ENCODE measurements around the gene ZNF121.
A peak's percentile ranks its signal among the peaks of the same experiment; 100 is the strongest.
"Not testable (repeated sequence)": the region's sequence is repeated elsewhere in the genome, so short reads cannot be mapped to it uniquely, and the experiment has no call there.

ZNF121 gene

GRCh38 chr19:9608912-9609311 lies 24.6 kb upstream of the ZNF121 start:
- no peak overlapping the region for H4K8ac ChIP-seq (ENCODE audit: low read depth, low read length)
- no peak overlapping the region for H3K27ac ChIP-seq (replicated peaks; ENCODE audit: low read length)
- no peak overlapping the region for H2AFZ ChIP-seq (ENCODE audit: low read length)
- peaks cover 3% of the 10 kb centered on the region for H3K79me1 ChIP-seq (ENCODE audit: low read depth, low read length)
- H3K9ac ChIP-seq (ENCODE audit: low read depth, low read length, poor library complexity): no peak overlapping the region
- no peak overlapping the region for H3K18ac ChIP-seq (ENCODE audit: low read length)
- H2BK15ac ChIP-seq (ENCODE audit: low read length): no peak overlapping the region
- no peak overlapping the region for H3K4me2 ChIP-seq (ENCODE audit: insufficient read depth, low read length, poor library complexity, severe bottlenecking)
- H3K4me3 ChIP-seq (ENCODE audit: low read length in 2 of 2): no peak overlapping the region
- no peak overlapping the region for H3K23ac ChIP-seq (ENCODE audit: low read depth, low read length, poor library complexity)
- H3K4me1 ChIP-seq (ENCODE audit: control insufficient read depth in 2 of 2, insufficient read depth in 1 of 2, low read depth in 1 of 2, low read length in 2 of 2): no peaks in the 10 kb centered on the region
- H3K9me3 ChIP-seq (replicated peaks in 1 of 2; ENCODE audit: control insufficient read depth in 2 of 2, insufficient read depth in 1 of 2, low read depth in 1 of 2, low read length in 2 of 2): peaks cover 18 to 53% of the 10 kb centered on the region in 2 donors
- no peak overlapping the region for H2BK12ac ChIP-seq (ENCODE audit: low read length)
- WGBS, 2 donors (ENCODE audit: extremely low coverage in 2 of 2, insufficient read length in 2 of 2, insufficient replicate concordance in 1 of 2): no CpG with 5 or more reads among the region's 5 CpGs
- H2BK120ac ChIP-seq (ENCODE audit: low read depth, low read length): no peak overlapping the region
- no peak overlapping the region for H4K91ac ChIP-seq (ENCODE audit: low read depth, low read length, poor library complexity)
- H3K27me3 ChIP-seq (ENCODE audit: control insufficient read depth in 3 of 3, insufficient read depth in 3 of 3, low read depth in 1 of 3, low read length in 3 of 3): no peaks in the 10 kb centered on the region
- peaks cover 48 to 69% of the 10 kb centered on the region in 2 donors for H3K36me3 ChIP-seq (replicated peaks in 1 of 2; ENCODE audit: control insufficient read depth in 2 of 2, insufficient read depth in 2 of 2, low read length in 2 of 2)
- H3K14ac ChIP-seq (ENCODE audit: low read length): no peak overlapping the region
- H3K4ac ChIP-seq (ENCODE audit: low read length): no peak overlapping the region
- no peak for DNase-seq (ENCODE audit: low spot score)
- no peak overlapping the region for H2BK5ac ChIP-seq (ENCODE audit: low read length)
- no peak overlapping the region for H2AK5ac ChIP-seq (ENCODE audit: low read depth, low read length)

GRCh38 chr19:9597027-9597426 lies 12.7 kb upstream of the ZNF121 start:
- H3K4me2 ChIP-seq (ENCODE audit: insufficient read depth, low read length, poor library complexity, severe bottlenecking): no peak overlapping the region
- H3K79me1 ChIP-seq (ENCODE audit: low read depth, low read length): no peaks in the 10 kb centered on the region
- no peak overlapping the region for H2AK5ac ChIP-seq (ENCODE audit: low read depth, low read length)
- H2BK12ac ChIP-seq (ENCODE audit: low read length): no peak overlapping the region
- no peak overlapping the region for H3K23ac ChIP-seq (ENCODE audit: low read depth, low read length, poor library complexity)
- no peak overlapping the region for H4K8ac ChIP-seq (ENCODE audit: low read depth, low read length)
- no peak overlapping the region for H3K14ac ChIP-seq (ENCODE audit: low read length)
- no peaks in the 10 kb centered on the region for H3K36me3 ChIP-seq (replicated peaks in 1 of 2; ENCODE audit: control insufficient read depth in 2 of 2, insufficient read depth in 2 of 2, low read length in 2 of 2)
- no peak overlapping the region for H3K4me3 ChIP-seq (ENCODE audit: low read length in 2 of 2)
- no peak overlapping the region for H2BK5ac ChIP-seq (ENCODE audit: low read length)
- no peaks in the 10 kb centered on the region for H3K4me1 ChIP-seq (ENCODE audit: control insufficient read depth in 2 of 2, insufficient read depth in 1 of 2, low read depth in 1 of 2, low read length in 2 of 2)
- H2BK15ac ChIP-seq (ENCODE audit: low read length): no peak overlapping the region
- no peaks in the 10 kb centered on the region for H3K27me3 ChIP-seq (ENCODE audit: control insufficient read depth in 3 of 3, insufficient read depth in 3 of 3, low read depth in 1 of 3, low read length in 3 of 3)
- H3K9me3 ChIP-seq (replicated peaks in 1 of 2; ENCODE audit: control insufficient read depth in 2 of 2, insufficient read depth in 1 of 2, low read depth in 1 of 2, low read length in 2 of 2): peaks cover 4 to 9% of the 10 kb centered on the region in 2 donors
- WGBS, 2 donors (ENCODE audit: extremely low coverage in 2 of 2, insufficient read length in 2 of 2, insufficient replicate concordance in 1 of 2): 100% methylated on average over 1 of the region's 3 CpGs; no CpG with 5 or more reads in 1 of the 2 donors
- no peak overlapping the region for H4K91ac ChIP-seq (ENCODE audit: low read depth, low read length, poor library complexity)
- DNase-seq (ENCODE audit: low spot score): no peak
- no peak overlapping the region for H2BK120ac ChIP-seq (ENCODE audit: low read depth, low read length)
- no peak overlapping the region for H3K18ac ChIP-seq (ENCODE audit: low read length)
- no peak overlapping the region for H3K27ac ChIP-seq (replicated peaks; ENCODE audit: low read length)
- H3K9ac ChIP-seq (ENCODE audit: low read depth, low read length, poor library complexity): no peak overlapping the region
- no peak overlapping the region for H3K4ac ChIP-seq (ENCODE audit: low read length)
- H2AFZ ChIP-seq (ENCODE audit: low read length): no peak overlapping the region

- H3K4ac ChIP-seq (ENCODE audit: low read length): no peak overlapping the region
- no peaks in the 10 kb centered on the region for H3K79me1 ChIP-seq (ENCODE audit: low read depth, low read length)
- H2AFZ ChIP-seq (ENCODE audit: low read length): peak overlapping the region; percentile 36
- peaks cover 4 to 16% of the 10 kb centered on the region in 2 donors for H3K9me3 ChIP-seq (replicated peaks in 1 of 2; ENCODE audit: control insufficient read depth in 2 of 2, insufficient read depth in 1 of 2, low read depth in 1 of 2, low read length in 2 of 2)
- no peaks in the 10 kb centered on the region for H3K4me1 ChIP-seq (ENCODE audit: control insufficient read depth in 2 of 2, insufficient read depth in 1 of 2, low read depth in 1 of 2, low read length in 2 of 2)
- no peak overlapping the region for H2BK12ac ChIP-seq (ENCODE audit: low read length)
- no peak overlapping the region for H2BK15ac ChIP-seq (ENCODE audit: low read length)
- WGBS, 2 donors (ENCODE audit: extremely low coverage in 2 of 2, insufficient read length in 2 of 2, insufficient replicate concordance in 1 of 2): no CpG with 5 or more reads among the region's 7 CpGs
- H3K4me3 ChIP-seq (ENCODE audit: low read length in 2 of 2): no peak overlapping the region
- no peak overlapping the region for H3K27ac ChIP-seq (replicated peaks; ENCODE audit: low read length)
- no peak overlapping the region for H3K9ac ChIP-seq (ENCODE audit: low read depth, low read length, poor library complexity)
- H2AK5ac ChIP-seq (ENCODE audit: low read depth, low read length): no peak overlapping the region
- H2BK5ac ChIP-seq (ENCODE audit: low read length): no peak overlapping the region
- no peak overlapping the region for H3K14ac ChIP-seq (ENCODE audit: low read length)
- H2BK120ac ChIP-seq (ENCODE audit: low read depth, low read length): no peak overlapping the region
- no peak overlapping the region for H3K18ac ChIP-seq (ENCODE audit: low read length)
- H4K8ac ChIP-seq (ENCODE audit: low read depth, low read length): no peak overlapping the region
- H3K23ac ChIP-seq (ENCODE audit: low read depth, low read length, poor library complexity): no peak overlapping the region
- peak; percentile 43 for DNase-seq (ENCODE audit: low spot score)
- no peaks in the 10 kb centered on the region for H3K27me3 ChIP-seq (ENCODE audit: control insufficient read depth in 3 of 3, insufficient read depth in 3 of 3, low read depth in 1 of 3, low read length in 3 of 3)
- no peak overlapping the region for H4K91ac ChIP-seq (ENCODE audit: low read depth, low read length, poor library complexity)
- H3K4me2 ChIP-seq (ENCODE audit: insufficient read depth, low read length, poor library complexity, severe bottlenecking): no peak overlapping the region
- peaks cover 5 to 14% of the 10 kb centered on the region in 2 donors for H3K36me3 ChIP-seq (replicated peaks in 1 of 2; ENCODE audit: control insufficient read depth in 2 of 2, insufficient read depth in 2 of 2, low read length in 2 of 2)
Observed at GRCh38 chr19:9586764-9587163, 2.5 kb upstream of the ZNF121 start.

- not testable (repeated sequence) for H3K27me3 ChIP-seq (ENCODE audit: control insufficient read depth in 3 of 3, insufficient read depth in 3 of 3, low read depth in 1 of 3, low read length in 3 of 3); H3K79me1 ChIP-seq (ENCODE audit: low read depth, low read length); H3K18ac ChIP-seq (ENCODE audit: low read length); H3K4me1 ChIP-seq (ENCODE audit: control insufficient read depth in 2 of 2, insufficient read depth in 1 of 2, low read depth in 1 of 2, low read length in 2 of 2); H3K4ac ChIP-seq (ENCODE audit: low read length); H3K4me2 ChIP-seq (ENCODE audit: insufficient read depth, low read length, poor library complexity, severe bottlenecking); H3K4me3 ChIP-seq (ENCODE audit: low read length in 2 of 2); H2BK15ac ChIP-seq (ENCODE audit: low read length); H4K8ac ChIP-seq (ENCODE audit: low read depth, low read length); H3K23ac ChIP-seq (ENCODE audit: low read depth, low read length, poor library complexity); H3K14ac ChIP-seq (ENCODE audit: low read length); H3K9ac ChIP-seq (ENCODE audit: low read depth, low read length, poor library complexity); H2BK5ac ChIP-seq (ENCODE audit: low read length); H3K27ac ChIP-seq (replicated peaks; ENCODE audit: low read length); H2BK120ac ChIP-seq (ENCODE audit: low read depth, low read length); H2AK5ac ChIP-seq (ENCODE audit: low read depth, low read length); H2AFZ ChIP-seq (ENCODE audit: low read length); H2BK12ac ChIP-seq (ENCODE audit: low read length); H4K91ac ChIP-seq (ENCODE audit: low read depth, low read length, poor library complexity); DNase-seq (ENCODE audit: low spot score)
- Histone ChIP-seq H3K36me3 (replicated peaks in 1 of 2; ENCODE audit: control insufficient read depth in 2 of 2, insufficient read depth in 2 of 2, low read length in 2 of 2) (peaks cover 21 to 56% of the 10 kb centered on the region in 2 donors), H3K9me3 (replicated peaks in 1 of 2; ENCODE audit: control insufficient read depth in 2 of 2, insufficient read depth in 1 of 2, low read depth in 1 of 2, low read length in 2 of 2) (peaks cover 19 to 60% of the 10 kb centered on the region in 2 donors)
- WGBS, 2 donors (ENCODE audit: extremely low coverage in 2 of 2, insufficient read length in 2 of 2, insufficient replicate concordance in 1 of 2): no CpG with 5 or more reads among the region's 13 CpGs
Observed at GRCh38 chr19:9582081-9582725, 2.1 kb downstream of the ZNF121 start.

Measured in neuronal stem cell (in vitro differentiated cells).